Endothelial cell of umbilical vein (primary cell): Measurements from ENCODE around the gene PHF3. TPM values are rescaled to one million over a fixed set of nuclear protein-coding genes. Genes with fewer than 3 reads are reported as not detected.

Experiments used
- BruUV-seq: library from RNA; stranded (reverse); fragments of 400-500 nt; replicated peaks from 2 replicates; lab custom pipeline; 2021; lab: Mats Ljungman, UMichigan
- CTCF ChIA-PET: fragments of 300-600, 350-600 bp; sonication (Branson Sonifier 250); formaldehyde crosslinking; loops from one replicate; lab custom pipeline; 2021; ENCODE audit warnings: antibody characterized with exemption, inconsistent platforms; lab: Charles Lee
- POLR2A ChIA-PET: fragments of 300-600, 350-600 bp; sonication (Branson Sonifier 250); formaldehyde crosslinking; loops from one replicate; lab custom pipeline; 2021; ENCODE audit warnings: antibody characterized with exemption, inconsistent platforms; lab: Charles Lee
- DNase-seq: peaks from one replicate; pipeline ENCODE4 v3.0.0-alpha.2; 2011; ENCODE audit warnings: low read depth, low spot score
- FAIRE-seq: peaks from 2 replicates; lab custom pipeline; 2011; peaks lifted over from hg19 to GRCh38; lab: Jason Lieb, UNC
- H2AFZ ChIP-seq: 2 replicates; pipeline ENCODE4 v1.6.0; 2012; ENCODE audit warnings: low read depth, low read length, control low read depth, inconsistent platforms
- H3K27ac ChIP-seq: 2 replicates; pipeline ENCODE4 v1.5.1; 2011; ENCODE audit warnings: low read depth, mild to moderate bottlenecking, control low read depth, low read length, moderate library complexity; ENCODE audit not compliant: insufficient read depth
- H3K27me3 ChIP-seq, 2 experiments: 2 replicates each; pipeline versions ENCODE4 v1.6.0 to v1.6.1; 2011; ENCODE audit warnings: low read length in 2 of 2, mixed read lengths in 1 of 2; ENCODE audit not compliant: control insufficient read depth in 2 of 2, insufficient read depth in 2 of 2
- H3K36me3 ChIP-seq, 2 experiments: 2 replicates in 1 of 2; 3 replicates in 1 of 2; pipeline ENCODE4 v1.5.1; 2011; ENCODE audit warnings: low read length in 2 of 2, mild to moderate bottlenecking in 1 of 2, moderate library complexity in 1 of 2; ENCODE audit not compliant: control insufficient read depth in 2 of 2, insufficient read depth in 2 of 2; ENCODE audit errors: extremely low read depth in 1 of 2
- H3K4me1 ChIP-seq: 3 replicates; pipeline ENCODE4 v1.5.1; 2011; ENCODE audit warnings: mild to moderate bottlenecking, low read length; ENCODE audit not compliant: control insufficient read depth, insufficient read depth; ENCODE audit errors: extremely low read depth
- H3K4me2 ChIP-seq: 2 replicates; pipeline ENCODE4 v1.6.1; 2011; ENCODE audit warnings: low read length, control low read depth, mixed read lengths; ENCODE audit not compliant: insufficient read depth
- H3K4me3 ChIP-seq, 3 experiments: fragments of 200-600 bp in 1 of 3; sonication (generic), shearing (Covaris generic) in 1 of 3; replicated peaks in 1 of 3; 2 replicates each; pipeline ENCODE4 v1.5.1; 2011 to 2016; ENCODE audit warnings: control low read depth in 3 of 3, low read length in 3 of 3, mild to moderate bottlenecking in 2 of 3, inconsistent platforms in 1 of 3, low read depth in 1 of 3, moderate library complexity in 1 of 3; ENCODE audit not compliant: insufficient read depth in 1 of 3
- H3K79me2 ChIP-seq: 2 replicates; pipeline ENCODE4 v1.6.0; 2012; ENCODE audit warnings: low read length, inconsistent platforms; ENCODE audit not compliant: control insufficient read depth, insufficient read depth
- H3K9ac ChIP-seq: replicated peaks from 2 replicates; pipeline ENCODE3; 2011; ENCODE audit warnings: low read length, control low read depth; ENCODE audit not compliant: insufficient read depth; ENCODE audit errors: extremely low read depth
- H3K9me1 ChIP-seq: replicated peaks from 3 replicates; pipeline ENCODE4 v1.6.0; 2011; ENCODE audit warnings: mild to moderate bottlenecking, low read length; ENCODE audit not compliant: control insufficient read depth, insufficient read depth; ENCODE audit errors: extremely low read depth
- H3K9me3 ChIP-seq: replicated peaks from 2 replicates; pipeline ENCODE4 v1.5.1; 2012; ENCODE audit warnings: low read length, inconsistent platforms; ENCODE audit not compliant: control insufficient read depth, insufficient read depth
- H4K20me1 ChIP-seq: replicated peaks from 2 replicates; pipeline ENCODE3; 2011; ENCODE audit warnings: mild to moderate bottlenecking, low read length; ENCODE audit not compliant: control insufficient read depth, insufficient read depth; ENCODE audit errors: extremely low read depth
- CTCF ChIP-seq, 2 donors: IDR thresholded peaks; 1 replicate in 1 of 2; 2 replicates in 1 of 2; pipeline ENCODE4 v1.5.1; 2011; ENCODE audit warnings: low read length in 2 of 2, mild to moderate bottlenecking in 2 of 2, moderate library complexity in 2 of 2, control low read depth in 1 of 2, inconsistent platforms in 1 of 2, low read depth in 1 of 2; ENCODE audit not compliant: insufficient read depth in 1 of 2; ENCODE audit errors: extremely low read depth in 1 of 2
- EZH2 ChIP-seq: IDR thresholded peaks from 2 replicates; pipeline ENCODE4 v1.6.1; 2012; ENCODE audit warnings: borderline replicate concordance, low read depth, mild to moderate bottlenecking, moderate library complexity, low read length, inconsistent platforms; ENCODE audit not compliant: severe bottlenecking
- FOS ChIP-seq: IDR thresholded peaks from 2 replicates; pipeline ENCODE4 v1.6.1; 2011; ENCODE audit warnings: mild to moderate bottlenecking, low read length, moderate library complexity, borderline replicate concordance; ENCODE audit not compliant: insufficient read depth
- GATA2 ChIP-seq: IDR thresholded peaks from 2 replicates; pipeline ENCODE4 v1.7.0; 2011; ENCODE audit warnings: low read depth, mild to moderate bottlenecking, moderate library complexity, mixed read lengths, low read length; ENCODE audit not compliant: insufficient read length, insufficient read depth
- JUN ChIP-seq: IDR thresholded peaks from 2 replicates; pipeline ENCODE4 v1.6.1; 2011; ENCODE audit warnings: borderline replicate concordance, low read depth; ENCODE audit not compliant: insufficient read length, insufficient read depth
- MAX ChIP-seq: IDR thresholded peaks from 2 replicates; pipeline ENCODE4 v1.6.1; 2011; ENCODE audit not compliant: insufficient read depth, insufficient read length
- MYC ChIP-seq: IDR thresholded peaks from one replicate; pipeline ENCODE4 v1.6.1; 2011; ENCODE audit warnings: mild to moderate bottlenecking, low read depth, low read length
- POLR2A ChIP-seq: IDR thresholded peaks from 2 replicates; pipeline ENCODE4 v1.6.1; 2012; ENCODE audit warnings: low read depth, mild to moderate bottlenecking, control low read depth, low read length
- POLR2AphosphoS5 ChIP-seq: IDR thresholded peaks from 2 replicates; pipeline ENCODE4 v1.6.1; 2012; ENCODE audit warnings: low read depth, mild to moderate bottlenecking, control low read depth, low read length, moderate library complexity; ENCODE audit not compliant: insufficient read depth
- dilution Hi-C: fragments of 300-500 bp; cut with MboI; formaldehyde crosslinking; loops from one replicate; pipeline ENCODE4 v1.15.0; 2019; ENCODE audit warnings: low sequenced_read_pairs; ENCODE audit not compliant: extremely low pct_ligation_motif_present
- intact Hi-C: fragments of 100-400 bp; cut with micrococcal nuclease; formaldehyde crosslinking; loops from one replicate; pipeline ENCODE4 v1.10.0; 2022
- polyA plus RNA-seq, 4 experiments: library from polyadenylated mRNA; depleted of rRNA in 3 of 4; stranded (reverse) in 3 of 4; unstranded in 1 of 4; fragments of >200 nt; gene quantifications; 2 replicates each; pipeline versions ENCODE4 v1.2.1 to v1.2.3, GENCODE V29; 2011 to 2012; ENCODE audit warnings: missing spikeins in 1 of 4
- total RNA-seq: library from RNA; stranded (reverse); gene quantifications from 2 replicates; pipeline ENCODE4 v1.2.3, GENCODE V29; 2021

PHF3 gene
- total and polyA plus RNA-seq, 2 donors (not counting 3 experiments of a cell fraction or from before 2014, with no cell fraction given) = 4.6 to 29.6 TPM

GRCh38 chr6:63685446-63686379, 50.1 kb downstream of the PHF3 start:
- Histone ChIP-seq H3K36me3 (peaks cover 0 to 7% of the 10 kb centered on the region in 2 experiments), H3K4me1 (no peaks in the 10 kb centered on the region), H4K20me1 (no peaks in the 10 kb centered on the region), H3K27ac (no peak overlapping the region), H3K4me2 (no peak overlapping the region), H2AFZ (no peak overlapping the region), H3K9ac (no peak overlapping the region), H3K4me3 (no peak overlapping the region), H3K9me3 (no peaks in the 10 kb centered on the region), H3K9me1 (no peaks in the 10 kb centered on the region), H3K79me2 (peaks cover 3% of the 10 kb centered on the region), H3K27me3 (no peaks in the 10 kb centered on the region)
- dilution Hi-C loops (no loop called here), intact Hi-C loops (no loop called here)
- no TSS peak for BruUV-seq
- no peak for DNase-seq
- ChIA-PET CTCF (interaction anchor here (1.2 to 2.1 kb wide), 4 partner anchors 22 to 117 kb away, joined by 3 to 6 read pairs (median 4); no protein-coding TSS in a partner anchor), POLR2A (no interaction called here)
- no peak for FAIRE-seq
- no peak for TF ChIP-seq FOS
- no peak for TF ChIP-seq POLR2AphosphoS5
- TF ChIP-seq GATA2 = no peak
- TF ChIP-seq MYC = no peak
- no peak for TF ChIP-seq JUN
- TF ChIP-seq CTCF (IDR thresholded peaks at IDR 0.05; ENCODE audit: extremely low read depth in 1 of 2, insufficient read depth in 1 of 2, low read depth in 1 of 2, low read length in 2 of 2) = no peak
- TF ChIP-seq POLR2A = no peak
- no peak for TF ChIP-seq MAX
- no peak for TF ChIP-seq EZH2
